Upper lobe of right lung (tissue), 1 donor: ENCODE data around the gene TCFL5. TPM values are rescaled to one million over a fixed set of nuclear protein-coding genes. Genes with fewer than 3 reads are reported as not detected.
"Not testable (repeated sequence)": the region's sequence is repeated elsewhere in the genome, so short reads cannot be mapped to it uniquely, and the experiment has no call there.

Experiments
- ATAC-seq: fragments of 200-7000 bp; cut with Tn5 transposase; one replicate; pipeline ENCODE4 v1.9.1; 2020; ENCODE audit warnings: mild to moderate bottlenecking, moderate library complexity
- DNase-seq: peaks from one replicate; pipeline ENCODE4 v3.0.0-alpha.2; 2020
- H3K27ac ChIP-seq: fragments of 200-600 bp; one replicate; pipeline ENCODE4 v1.8.0; 2022
- H3K27me3 ChIP-seq: fragments of 200-600 bp; one replicate; pipeline ENCODE4 v1.8.0; 2022; ENCODE audit warnings: mild to moderate bottlenecking
- H3K36me3 ChIP-seq: fragments of 200-600 bp; one replicate; pipeline ENCODE4 v1.8.0; 2022
- H3K4me1 ChIP-seq: fragments of 200-600 bp; one replicate; pipeline ENCODE4 v1.8.0; 2022
- H3K4me3 ChIP-seq: fragments of 200-600 bp; one replicate; pipeline ENCODE4 v1.8.0; 2022; ENCODE audit warnings: mild to moderate bottlenecking
- H3K9me3 ChIP-seq: fragments of 200-600 bp; one replicate; pipeline ENCODE4 v1.8.0; 2022
- intact Hi-C: fragments of 100-400 bp; cut with DNase I; formaldehyde crosslinking; loops from one replicate; pipeline ENCODE4 v1.11.0; 2022
- total RNA-seq: library from RNA; stranded (reverse); fragmentation: NEBNext Ultra II Directional; extraction: Animal tissue kit (Norgen Biotek cat#: 25700); gene quantifications from one replicate; pipeline ENCODE4 v1.2.1, GENCODE V29; 2021
- TF ChIP-seq, protein P1 (sequence below): fragments of 200-600 bp; IDR thresholded peaks from one replicate; pipeline ENCODE4 v1.8.0; 2022; ENCODE audit warnings: antibody characterized with exemption
- donor health status: DM: no; HTN: yes; CAD: no; lungs with severe emphysema.

The TCFL5 gene
- total RNA-seq, 1 donor from 2014 or later, result 7.8 TPM

DNA sequence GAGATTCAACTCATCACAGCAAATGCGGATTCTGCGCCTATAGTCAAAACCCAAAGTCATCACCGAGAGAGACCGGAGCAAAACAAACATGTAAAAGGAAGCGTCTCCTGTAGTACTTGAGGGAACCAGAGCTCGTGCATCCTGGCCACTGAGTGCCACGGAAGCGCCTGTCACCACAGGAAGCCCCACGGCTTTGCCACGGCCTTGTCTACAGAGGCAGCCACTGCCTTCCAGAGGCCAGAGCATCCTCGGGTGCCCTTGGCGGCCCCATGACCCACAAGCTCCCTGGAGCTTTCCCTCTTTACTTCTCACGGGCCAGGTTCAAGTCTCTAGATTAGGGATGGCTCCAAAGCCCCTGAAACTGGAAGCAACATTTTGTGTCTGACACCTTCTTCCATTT lies 7.5 kb downstream of the TCFL5 start:
- intact Hi-C loops, result no loop called here
- Histone ChIP-seq H3K4me1 (no peaks in the 10 kb centered on the region), H3K36me3 (peaks cover 23% of the 10 kb centered on the region), H3K9me3 (no peaks in the 10 kb centered on the region), H3K27me3 (no peaks in the 10 kb centered on the region), H3K4me3 (no peak overlapping the region), H3K27ac (no peak overlapping the region)
- TF ChIP-seq, protein P1, sequence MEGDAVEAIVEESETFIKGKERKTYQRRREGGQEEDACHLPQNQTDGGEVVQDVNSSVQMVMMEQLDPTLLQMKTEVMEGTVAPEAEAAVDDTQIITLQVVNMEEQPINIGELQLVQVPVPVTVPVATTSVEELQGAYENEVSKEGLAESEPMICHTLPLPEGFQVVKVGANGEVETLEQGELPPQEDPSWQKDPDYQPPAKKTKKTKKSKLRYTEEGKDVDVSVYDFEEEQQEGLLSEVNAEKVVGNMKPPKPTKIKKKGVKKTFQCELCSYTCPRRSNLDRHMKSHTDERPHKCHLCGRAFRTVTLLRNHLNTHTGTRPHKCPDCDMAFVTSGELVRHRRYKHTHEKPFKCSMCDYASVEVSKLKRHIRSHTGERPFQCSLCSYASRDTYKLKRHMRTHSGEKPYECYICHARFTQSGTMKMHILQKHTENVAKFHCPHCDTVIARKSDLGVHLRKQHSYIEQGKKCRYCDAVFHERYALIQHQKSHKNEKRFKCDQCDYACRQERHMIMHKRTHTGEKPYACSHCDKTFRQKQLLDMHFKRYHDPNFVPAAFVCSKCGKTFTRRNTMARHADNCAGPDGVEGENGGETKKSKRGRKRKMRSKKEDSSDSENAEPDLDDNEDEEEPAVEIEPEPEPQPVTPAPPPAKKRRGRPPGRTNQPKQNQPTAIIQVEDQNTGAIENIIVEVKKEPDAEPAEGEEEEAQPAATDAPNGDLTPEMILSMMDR, result no peak
- no peak for ATAC-seq
- no peak for DNase-seq

DNA sequence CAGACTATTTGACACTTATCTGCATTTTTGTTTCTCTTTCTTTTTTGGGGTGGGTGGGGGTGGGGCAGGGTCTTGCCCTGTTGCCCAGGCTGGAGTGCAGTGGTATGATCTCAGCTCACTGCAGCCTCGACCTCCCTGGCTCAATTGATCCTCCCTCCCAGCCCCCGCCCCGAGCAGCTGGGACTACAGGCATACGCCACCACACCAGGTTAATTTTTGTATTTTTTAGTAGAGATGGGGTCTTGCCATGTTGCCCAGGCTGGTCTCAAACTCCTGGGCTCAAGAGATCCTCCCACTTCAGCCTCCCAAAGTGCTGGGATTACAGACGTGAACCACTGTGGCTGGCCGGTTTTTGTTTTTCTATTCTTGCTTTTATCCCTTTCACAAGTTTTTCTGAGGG lies 8.3 kb downstream of the TCFL5 start:
- H3K27me3 ChIP-seq, H3K4me3 ChIP-seq, intact Hi-C loops, ATAC-seq, DNase-seq, H3K4me1 ChIP-seq, H3K9me3 ChIP-seq, H3K27ac ChIP-seq: not testable (repeated sequence)
- H3K36me3 ChIP-seq, result peaks cover 23% of the 10 kb centered on the region

DNA sequence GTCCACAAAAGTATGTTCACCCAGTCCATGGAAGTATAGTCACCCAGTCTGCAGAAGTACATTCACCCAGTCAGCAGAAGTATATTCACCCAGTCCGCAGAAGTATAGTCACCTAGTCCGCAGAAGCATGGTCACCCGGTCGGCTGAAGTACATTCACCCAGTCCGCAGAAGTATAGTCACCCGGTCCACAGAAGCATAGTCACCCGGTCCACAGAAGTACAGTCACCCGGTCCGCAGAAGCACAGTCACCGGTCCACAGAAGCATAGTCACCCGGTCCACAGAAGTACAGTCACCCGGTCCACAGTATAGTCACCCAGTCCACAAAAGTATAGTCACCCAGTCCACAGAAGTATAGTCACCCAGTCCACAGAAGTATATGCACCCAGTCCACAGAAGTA lies 8.8 kb downstream of the TCFL5 start:
- Histone ChIP-seq H3K4me3 (no peak overlapping the region), H3K36me3 (peaks cover 23% of the 10 kb centered on the region), H3K27ac (no peak overlapping the region), H3K9me3 (no peaks in the 10 kb centered on the region), H3K27me3 (no peaks in the 10 kb centered on the region), H3K4me1 (no peaks in the 10 kb centered on the region)
- ATAC-seq, result no peak
- TF ChIP-seq, protein P1, result no peak
- DNase-seq, result no peak
- intact Hi-C loops, result no loop called here

DNA sequence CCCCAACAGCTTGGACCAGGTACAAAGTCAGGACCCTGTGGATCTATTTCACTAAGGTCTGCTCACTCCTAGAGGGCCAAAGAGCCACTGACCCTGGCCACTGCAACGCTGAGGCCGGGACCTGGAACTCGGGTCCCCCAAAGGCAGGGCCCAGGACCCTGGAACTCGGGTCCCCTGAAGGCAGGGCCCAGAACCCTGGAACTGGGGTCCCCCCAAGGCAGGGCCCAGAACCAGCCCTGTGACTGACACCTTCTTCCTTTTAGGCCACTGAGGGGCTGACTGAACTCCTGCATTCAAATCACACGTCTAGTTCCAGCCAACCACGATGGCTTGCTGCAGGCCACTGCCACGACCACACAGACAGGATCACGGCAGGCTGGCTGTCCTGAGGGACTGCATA lies 9.4 kb downstream of the TCFL5 start:
- DNase-seq, result no peak
- TF ChIP-seq, protein P1, result no peak
- H3K36me3 ChIP-seq, result peaks cover 21% of the 10 kb centered on the region

DNA sequence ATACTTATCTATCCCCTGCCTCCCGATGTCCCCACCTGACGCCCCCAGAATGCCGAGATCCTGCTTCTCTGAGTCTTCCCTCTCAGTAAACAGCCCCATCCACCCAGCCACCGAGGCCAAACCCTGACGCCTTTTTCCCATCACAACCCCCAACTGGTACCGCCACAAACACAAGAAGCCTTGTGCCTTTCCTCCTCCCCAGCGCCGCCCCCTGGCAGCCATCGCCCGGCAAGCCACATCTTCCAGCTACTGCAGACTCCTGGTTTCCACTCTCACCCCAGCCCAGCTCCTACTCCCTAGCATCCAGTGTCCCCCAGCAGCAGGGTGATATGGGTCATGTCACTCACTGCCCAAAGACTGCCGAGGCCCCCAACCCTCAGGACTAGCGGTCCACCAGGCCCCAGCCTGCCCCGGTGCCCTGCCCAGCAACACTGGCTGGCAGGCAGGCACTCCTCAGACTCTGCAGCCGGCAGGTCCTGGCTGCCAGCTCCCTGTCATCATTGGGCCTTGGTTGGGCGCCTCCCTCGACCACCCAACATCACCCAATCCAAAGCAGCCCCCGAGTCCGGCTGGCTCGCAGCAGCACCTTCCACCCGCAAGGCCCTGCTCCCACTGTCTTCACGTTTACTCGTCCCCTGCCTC lies 11.2 kb downstream of the TCFL5 start:
- no peaks in the 10 kb centered on the region for H3K4me1 ChIP-seq
- TF ChIP-seq, protein P1, result no peak
- ATAC-seq (peak; percentile 26), DNase-seq (no peak)
- no peak overlapping the region for H3K4me3 ChIP-seq
- no peaks in the 10 kb centered on the region for H3K27me3 ChIP-seq
- intact Hi-C loops, result no loop called here
- H3K27ac ChIP-seq, result no peak overlapping the region
- H3K9me3 ChIP-seq, result no peaks in the 10 kb centered on the region
- H3K36me3 ChIP-seq, result peaks cover 18% of the 10 kb centered on the region

More for the DNA sequence above, 9.4 kb downstream of the TCFL5 start:
- intact Hi-C loops, result no loop called here
- Histone ChIP-seq H3K4me3 (no peak overlapping the region), H3K27me3 (no peaks in the 10 kb centered on the region), H3K9me3 (no peaks in the 10 kb centered on the region), H3K4me1 (no peaks in the 10 kb centered on the region), H3K27ac (no peak overlapping the region)
- ATAC-seq, result no peak

DNA sequence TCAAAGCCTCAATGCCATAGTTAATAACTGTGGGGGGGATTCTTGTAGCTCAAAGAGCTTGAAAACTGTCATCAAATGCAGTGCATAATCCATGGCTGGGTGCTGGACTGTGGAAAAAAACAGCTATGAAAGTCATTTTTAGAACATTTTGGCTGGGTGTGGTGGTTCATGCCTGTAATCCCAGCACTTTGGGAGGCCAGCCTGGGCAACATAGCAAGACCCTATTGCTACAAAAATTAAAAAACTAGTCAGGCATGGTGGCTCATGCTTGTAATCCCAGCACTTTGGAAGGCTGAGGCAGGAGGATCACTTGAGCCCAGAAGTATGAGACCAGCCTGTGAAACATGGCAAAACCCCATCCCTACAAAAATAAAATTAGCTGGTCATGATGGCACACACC lies 12.2 kb downstream of the TCFL5 start:
- Histone ChIP-seq H3K9me3 (no peaks in the 10 kb centered on the region), H3K4me3 (no peak overlapping the region), H3K4me1 (no peaks in the 10 kb centered on the region), H3K36me3 (peaks cover 18% of the 10 kb centered on the region), H3K27ac (no peak overlapping the region), H3K27me3 (no peaks in the 10 kb centered on the region)
- DNase-seq (no peak), ATAC-seq (no peak)
- TF ChIP-seq, protein P1, result no peak
- intact Hi-C loops, result no loop called here

DNA sequence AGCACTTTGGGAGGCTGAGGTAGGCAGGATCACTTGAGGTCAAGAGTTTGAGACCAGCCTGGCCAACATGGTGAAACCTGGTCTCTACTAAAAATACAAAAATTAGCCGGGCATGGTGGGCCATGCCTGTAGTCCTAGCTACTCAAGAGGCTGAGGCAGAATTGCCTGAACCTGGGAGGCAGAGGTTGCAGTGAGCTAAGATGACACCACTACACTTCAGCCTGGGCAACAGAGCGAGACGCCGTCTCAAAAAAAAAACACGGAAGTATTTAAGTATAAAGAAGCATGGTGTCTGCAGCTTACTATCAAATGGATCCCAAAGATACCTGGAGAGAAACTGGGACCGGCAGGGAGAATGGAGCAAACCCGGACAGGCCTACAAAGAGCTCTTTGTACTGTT lies 12.7 kb downstream of the TCFL5 start:
- ATAC-seq, H3K4me3 ChIP-seq, intact Hi-C loops, H3K4me1 ChIP-seq, H3K9me3 ChIP-seq, DNase-seq, H3K27me3 ChIP-seq, H3K27ac ChIP-seq: not testable (repeated sequence)
- H3K36me3 ChIP-seq, result peaks cover 18% of the 10 kb centered on the region
